Mammary epithelial cell (primary cell): ENCODE measurements around the gene ARHGAP28.

Source experiments
- CTCF ChIP-seq, 2 donors: IDR thresholded peaks in 1 of 2; conservative IDR thresholded peaks in 1 of 2; 2 replicates each; pipeline ENCODE4 v1.5.1; 2011 to 2012; ENCODE audit warnings: inconsistent platforms in 2 of 2, low read length in 2 of 2, mild to moderate bottlenecking in 2 of 2, control low read depth in 1 of 2, low read depth in 1 of 2; ENCODE audit not compliant: insufficient read depth in 1 of 2; ENCODE audit errors: extremely low read depth in 1 of 2
- EZH2 ChIP-seq: IDR thresholded peaks from 2 replicates; pipeline ENCODE4 v1.6.1; 2012; ENCODE audit warnings: low read length, inconsistent platforms, borderline replicate concordance

DNA sequence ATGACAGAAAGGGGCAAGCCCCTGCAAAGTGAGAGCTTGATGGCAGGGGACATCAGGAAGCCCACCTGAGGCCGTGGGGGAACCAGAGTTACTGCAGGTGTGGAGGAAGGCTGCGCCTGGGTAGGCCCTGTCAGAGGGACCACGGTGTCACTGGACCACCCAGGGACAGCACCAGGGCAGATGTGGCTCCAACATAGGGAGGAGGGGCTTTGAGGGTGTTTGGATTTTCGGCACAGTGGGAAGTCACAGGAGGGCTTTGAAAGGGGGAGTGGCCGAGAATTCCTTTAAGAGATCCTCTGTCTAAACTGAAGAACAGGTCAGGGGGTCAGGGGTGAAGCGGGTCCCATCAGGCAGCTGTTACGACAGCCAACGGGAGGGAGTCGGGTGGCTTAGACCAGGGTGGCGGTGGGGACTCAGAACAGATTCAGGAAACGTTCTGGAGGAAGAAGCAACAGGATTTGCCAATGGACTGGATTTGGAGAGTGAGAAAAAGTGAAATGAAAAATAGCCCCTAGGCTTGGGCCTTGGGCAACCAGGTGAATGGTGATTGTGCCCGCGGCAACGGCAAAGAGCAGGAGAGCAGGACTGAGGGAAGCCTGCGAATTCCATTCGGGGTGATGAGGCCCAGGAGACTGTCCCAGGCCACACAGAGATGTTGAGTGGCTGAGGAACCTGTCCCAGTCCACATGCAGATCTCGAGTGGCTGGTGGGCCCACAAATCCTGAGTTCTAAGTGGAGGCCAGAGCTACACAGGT, 222.0 kb downstream of the ARHGAP28 start:
- TF ChIP-seq CTCF (conservative IDR thresholded peaks at IDR 0.05 in 1 of 2, IDR thresholded peaks at IDR 0.05 in 1 of 2; ENCODE audit: extremely low read depth in 1 of 2, insufficient read depth in 1 of 2, low read depth in 1 of 2, low read length in 2 of 2) (no peak), EZH2 (no peak)
